Measurements from ENCODE around the gene MYO5C. TPM values are rescaled to one million over a fixed set of nuclear protein-coding genes. Genes with fewer than 3 reads are reported as not detected.

Gene MYO5C
- total and polyA plus RNA-seq, 10 of the 15 experiments (the other 5 are each of a cell fraction or from before 2014, with no cell fraction given) = 0.29 to 1.3 (median 0.75) TPM

DNA sequence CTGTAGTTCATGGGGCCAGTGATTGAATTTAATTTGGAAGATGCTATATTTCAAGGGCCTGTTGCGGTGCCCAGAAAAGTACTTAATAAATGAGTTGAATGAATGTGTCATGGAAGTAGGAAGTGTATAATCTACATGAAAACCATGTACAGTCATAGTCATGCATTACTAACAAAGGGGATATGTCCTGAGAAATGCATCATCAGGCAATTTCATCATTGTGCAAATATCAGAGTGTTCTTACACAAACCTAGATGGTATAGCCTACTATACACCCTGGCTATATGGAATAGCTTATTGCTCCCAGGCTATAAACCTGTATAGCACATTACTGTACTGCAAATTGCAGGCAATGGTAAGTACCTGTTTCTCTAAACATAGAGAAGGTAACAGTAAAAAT, 10.7 kb upstream of the MYO5C start (continued):
- TF ChIP-seq, protein P1, sequence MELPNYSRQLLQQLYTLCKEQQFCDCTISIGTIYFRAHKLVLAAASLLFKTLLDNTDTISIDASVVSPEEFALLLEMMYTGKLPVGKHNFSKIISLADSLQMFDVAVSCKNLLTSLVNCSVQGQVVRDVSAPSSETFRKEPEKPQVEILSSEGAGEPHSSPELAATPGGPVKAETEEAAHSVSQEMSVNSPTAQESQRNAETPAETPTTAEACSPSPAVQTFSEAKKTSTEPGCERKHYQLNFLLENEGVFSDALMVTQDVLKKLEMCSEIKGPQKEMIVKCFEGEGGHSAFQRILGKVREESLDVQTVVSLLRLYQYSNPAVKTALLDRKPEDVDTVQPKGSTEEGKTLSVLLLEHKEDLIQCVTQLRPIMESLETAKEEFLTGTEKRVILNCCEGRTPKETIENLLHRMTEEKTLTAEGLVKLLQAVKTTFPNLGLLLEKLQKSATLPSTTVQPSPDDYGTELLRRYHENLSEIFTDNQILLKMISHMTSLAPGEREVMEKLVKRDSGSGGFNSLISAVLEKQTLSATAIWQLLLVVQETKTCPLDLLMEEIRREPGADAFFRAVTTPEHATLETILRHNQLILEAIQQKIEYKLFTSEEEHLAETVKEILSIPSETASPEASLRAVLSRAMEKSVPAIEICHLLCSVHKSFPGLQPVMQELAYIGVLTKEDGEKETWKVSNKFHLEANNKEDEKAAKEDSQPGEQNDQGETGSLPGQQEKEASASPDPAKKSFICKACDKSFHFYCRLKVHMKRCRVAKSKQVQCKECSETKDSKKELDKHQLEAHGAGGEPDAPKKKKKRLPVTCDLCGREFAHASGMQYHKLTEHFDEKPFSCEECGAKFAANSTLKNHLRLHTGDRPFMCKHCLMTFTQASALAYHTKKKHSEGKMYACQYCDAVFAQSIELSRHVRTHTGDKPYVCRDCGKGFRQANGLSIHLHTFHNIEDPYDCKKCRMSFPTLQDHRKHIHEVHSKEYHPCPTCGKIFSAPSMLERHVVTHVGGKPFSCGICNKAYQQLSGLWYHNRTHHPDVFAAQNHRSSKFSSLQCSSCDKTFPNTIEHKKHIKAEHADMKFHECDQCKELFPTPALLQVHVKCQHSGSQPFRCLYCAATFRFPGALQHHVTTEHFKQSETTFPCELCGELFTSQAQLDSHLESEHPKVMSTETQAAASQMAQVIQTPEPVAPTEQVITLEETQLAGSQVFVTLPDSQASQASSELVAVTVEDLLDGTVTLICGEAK (IDR thresholded peaks at IDR 0.05; ENCODE audit: borderline replicate concordance) = no peak
- TF ChIP-seq IKZF1 (conservative IDR thresholded peaks at IDR 0.05) (no peak), TBL1XR1 (IDR thresholded peaks at IDR 0.05; ENCODE audit: low read depth, low read length) (no peak), MTA3 (IDR thresholded peaks at IDR 0.05; ENCODE audit: borderline replicate concordance, low read length) (no peak), RAD21 (IDR thresholded peaks at IDR 0.05; ENCODE audit: insufficient read depth, low read depth, low read length) (no peak), POU2F2 (IDR thresholded peaks at IDR 0.05; ENCODE audit: borderline replicate concordance, low read depth, low read length) (no peak), ZBTB33 (IDR thresholded peaks at IDR 0.05) (no peak), HSF1 (IDR thresholded peaks at IDR 0.05; ENCODE audit: low read depth, low read length) (no peak)
- TF ChIP-seq, protein P2, sequence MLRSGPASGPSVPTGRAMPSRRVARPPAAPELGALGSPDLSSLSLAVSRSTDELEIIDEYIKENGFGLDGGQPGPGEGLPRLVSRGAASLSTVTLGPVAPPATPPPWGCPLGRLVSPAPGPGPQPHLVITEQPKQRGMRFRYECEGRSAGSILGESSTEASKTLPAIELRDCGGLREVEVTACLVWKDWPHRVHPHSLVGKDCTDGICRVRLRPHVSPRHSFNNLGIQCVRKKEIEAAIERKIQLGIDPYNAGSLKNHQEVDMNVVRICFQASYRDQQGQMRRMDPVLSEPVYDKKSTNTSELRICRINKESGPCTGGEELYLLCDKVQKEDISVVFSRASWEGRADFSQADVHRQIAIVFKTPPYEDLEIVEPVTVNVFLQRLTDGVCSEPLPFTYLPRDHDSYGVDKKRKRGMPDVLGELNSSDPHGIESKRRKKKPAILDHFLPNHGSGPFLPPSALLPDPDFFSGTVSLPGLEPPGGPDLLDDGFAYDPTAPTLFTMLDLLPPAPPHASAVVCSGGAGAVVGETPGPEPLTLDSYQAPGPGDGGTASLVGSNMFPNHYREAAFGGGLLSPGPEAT (IDR thresholded peaks at IDR 0.05; ENCODE audit: low read depth) = no peak

Data from GM12878 (cell line).